GM12875 (cell line): ENCODE results near the gene SHMT1.
A peak's percentile ranks its signal among the peaks of the same experiment; 100 is the strongest.
"Not testable (repeated sequence)": the region's sequence is repeated elsewhere in the genome, so short reads cannot be mapped to it uniquely, and the experiment has no call there.

Experiments
- H3K4me3 ChIP-seq: one replicate; pipeline ENCODE4 v1.5.1; 2011; ENCODE audit warnings: low read depth, low read length, control low read depth
- CTCF ChIP-seq: IDR thresholded peaks from 2 replicates; pipeline ENCODE4 v1.5.1; 2011; ENCODE audit warnings: low read depth, mild to moderate bottlenecking, control low read depth, inconsistent platforms, low read length, moderate library complexity, borderline replicate concordance; ENCODE audit not compliant: insufficient read depth

SHMT1 gene

GRCh38 chr17:18362698-18363100 lies 651 bp downstream of the SHMT1 start:
- peak overlapping the region; percentile 88 for H3K4me3 ChIP-seq
- no peak for TF ChIP-seq CTCF

DNA sequence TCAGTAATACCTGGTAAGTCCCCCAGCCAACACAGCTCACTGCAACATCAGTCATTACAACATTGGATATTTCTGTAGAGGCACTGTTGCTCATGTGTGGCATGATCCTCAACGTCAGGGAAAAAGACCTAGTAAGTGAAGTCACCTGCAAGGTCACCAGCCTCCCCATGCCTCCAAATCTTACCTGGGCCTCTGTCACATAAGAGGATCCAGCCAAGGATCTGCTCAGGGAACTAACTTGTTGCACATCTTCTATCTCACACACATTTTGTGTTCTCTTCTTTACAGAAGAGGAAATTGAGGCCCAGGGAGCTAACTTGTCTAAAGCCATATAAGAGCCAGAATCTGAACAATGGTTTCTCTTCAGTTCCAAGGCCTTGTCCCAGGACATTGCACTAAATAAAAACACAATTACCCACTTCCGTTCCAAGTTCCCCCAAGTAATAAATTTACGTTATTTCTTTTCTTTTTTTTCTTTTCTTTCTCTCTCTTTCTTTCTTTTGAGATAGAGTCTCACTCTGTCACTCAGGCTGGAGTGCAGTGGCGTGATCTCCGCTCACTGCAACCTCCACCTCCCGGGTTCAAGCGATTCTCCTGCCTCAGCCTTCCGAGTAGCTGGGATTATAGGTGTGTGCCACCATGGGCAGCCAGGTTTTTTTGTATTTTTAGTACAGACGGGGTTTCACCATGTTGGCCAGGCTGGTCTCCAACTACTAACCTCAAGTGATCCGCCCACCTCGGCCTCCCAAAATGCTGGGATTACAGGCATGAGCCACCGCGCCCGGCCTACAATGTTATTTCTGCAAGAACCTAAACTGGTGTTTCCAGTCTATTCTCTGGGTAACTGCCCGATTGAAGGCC lies 1.3 kb downstream of the SHMT1 start:
- peak overlapping the region; percentile 88 for H3K4me3 ChIP-seq
- no peak for TF ChIP-seq CTCF

- no peak for TF ChIP-seq CTCF
- H3K4me3 ChIP-seq: no peak overlapping the region
Measured at GRCh38 chr17:18360518-18360917, 2.8 kb downstream of the SHMT1 start.

DNA sequence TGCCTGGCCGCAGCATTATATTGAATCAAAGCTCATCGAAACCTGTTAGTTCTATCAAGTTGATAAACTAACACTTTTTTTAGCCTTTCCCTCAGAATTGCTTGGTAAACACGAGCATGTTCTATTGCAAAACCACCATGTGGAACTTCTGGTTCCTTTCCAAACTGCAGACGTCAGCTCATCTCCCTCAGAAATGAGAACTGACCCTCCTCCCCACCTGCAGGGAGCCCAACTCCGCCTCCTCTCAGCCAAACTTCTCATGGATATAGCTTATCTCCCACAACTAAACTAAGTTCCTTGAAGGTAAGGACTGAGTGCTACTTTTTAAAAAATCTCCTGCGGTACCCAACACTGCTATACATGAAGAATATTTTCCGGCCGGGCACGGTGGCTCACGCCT lies 6.7 kb downstream of the SHMT1 start:
- H3K4me3 ChIP-seq: no peak overlapping the region
- no peak for TF ChIP-seq CTCF

DNA sequence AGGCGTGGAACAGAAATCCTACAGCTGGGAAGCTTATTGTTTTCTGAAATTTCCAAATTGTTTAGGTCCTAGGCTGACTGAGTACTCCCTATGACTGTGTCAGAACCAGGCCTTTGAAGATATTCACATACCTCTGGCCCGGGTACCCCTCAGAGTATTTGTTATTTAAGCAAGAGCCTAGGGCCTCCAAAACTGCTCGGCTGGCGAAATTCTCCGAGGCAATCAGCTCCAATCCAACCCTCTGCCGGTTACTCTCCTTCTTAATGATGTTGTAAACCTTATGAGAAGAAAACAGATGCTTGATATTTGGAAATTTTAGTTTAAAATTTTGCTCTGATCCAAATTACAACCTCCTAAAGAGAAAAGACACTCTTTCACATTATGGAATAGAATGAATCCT lies 9.8 kb downstream of the SHMT1 start:
- TF ChIP-seq CTCF: no peak
- H3K4me3 ChIP-seq: no peak overlapping the region

- no peak overlapping the region for H3K4me3 ChIP-seq
- TF ChIP-seq CTCF: no peak
Measured at GRCh38 chr17:18344021-18344420, 19.3 kb downstream of the SHMT1 start.

- no peak overlapping the region for H3K4me3 ChIP-seq
Measured at GRCh38 chr17:18339933-18340332, 23.4 kb downstream of the SHMT1 start.

DNA sequence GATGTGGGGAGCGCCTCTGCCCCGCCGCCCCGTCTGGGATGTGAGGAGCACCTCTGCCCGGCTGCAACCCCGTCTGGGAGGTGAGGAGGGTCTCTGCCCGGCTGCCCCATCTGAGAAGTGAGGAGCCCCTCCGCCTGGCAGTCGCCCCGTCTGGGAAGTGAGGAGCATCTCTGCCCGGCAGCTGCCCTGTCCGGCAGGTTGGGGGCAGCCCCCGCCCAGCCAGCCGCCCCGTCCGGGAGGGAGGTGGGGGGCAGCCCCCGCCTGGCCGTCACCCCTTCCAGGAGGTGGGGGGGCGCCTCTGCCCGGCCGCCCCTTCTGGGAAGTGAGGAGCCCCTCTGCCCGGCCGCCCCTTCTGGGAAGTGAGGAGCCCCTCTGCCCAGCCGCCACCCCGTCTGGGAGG lies 25.2 kb downstream of the SHMT1 start:
- H3K4me3 ChIP-seq: not testable (repeated sequence)

More at GRCh38 chr17:18339933-18340332, 23.4 kb downstream of the SHMT1 start:
- TF ChIP-seq CTCF: no peak
